Duodenal mucosa (tissue), 2 donors: ENCODE measurements around the gene RFNG.

Source experiments
- H3K27ac ChIP-seq: one replicate; pipeline ENCODE4 v1.7.0; 2013; ENCODE audit warnings: low read depth, low read length
- H3K27me3 ChIP-seq, 2 donors: one replicate each; pipeline ENCODE4 v1.7.0; 2013; ENCODE audit warnings: low read length in 2 of 2, control low read depth in 1 of 2; ENCODE audit not compliant: insufficient read depth in 2 of 2, control insufficient read depth in 1 of 2
- H3K36me3 ChIP-seq, 2 donors: one replicate each; pipeline ENCODE4 v1.7.0; 2013; ENCODE audit warnings: low read length in 2 of 2, control low read depth in 1 of 2; ENCODE audit not compliant: insufficient read depth in 2 of 2, control insufficient read depth in 1 of 2
- H3K4me1 ChIP-seq, 2 donors: one replicate each; pipeline ENCODE4 v1.7.0; 2013; ENCODE audit warnings: low read length in 2 of 2, control low read depth in 1 of 2; ENCODE audit not compliant: insufficient read depth in 2 of 2, control insufficient read depth in 1 of 2
- H3K4me3 ChIP-seq, 2 donors: one replicate each; pipeline ENCODE4 v1.7.0; 2013; ENCODE audit warnings: low read length in 2 of 2, low read depth in 1 of 2
- H3K9ac ChIP-seq, 2 donors: one replicate each; pipeline ENCODE4 v1.7.0; 2013; ENCODE audit warnings: low read length in 2 of 2, low read depth in 1 of 2
- H3K9me3 ChIP-seq, 2 donors: one replicate each; pipeline ENCODE4 v1.7.0; 2013; ENCODE audit warnings: low read length in 2 of 2, control low read depth in 1 of 2; ENCODE audit not compliant: control insufficient read depth in 1 of 2

Gene RFNG

GRCh38 chr17:82095777-82096708 lies 44.4 kb upstream of the RFNG start:
- H3K36me3 ChIP-seq: peaks cover 0 to 41% of the 10 kb centered on the region in 2 donors
- no peaks in the 10 kb centered on the region for H3K27me3 ChIP-seq
- peak overlapping the region in 1 of 2 donors; percentile 76 for H3K9ac ChIP-seq
- peak overlapping the region; percentile 63 to 77 for H3K4me3 ChIP-seq
- no peaks in the 10 kb centered on the region for H3K9me3 ChIP-seq
- H3K27ac ChIP-seq: no peak overlapping the region
- peaks cover 20 to 23% of the 10 kb centered on the region in 2 donors for H3K4me1 ChIP-seq

GRCh38 chr17:82094931-82095776 lies 43.5 kb upstream of the RFNG start:
- Histone ChIP-seq H3K27me3 (no peaks in the 10 kb centered on the region), H3K4me1 (peaks cover 16 to 23% of the 10 kb centered on the region in 2 donors), H3K9ac (no peak overlapping the region), H3K36me3 (peaks cover 0 to 50% of the 10 kb centered on the region in 2 donors), H3K27ac (no peak overlapping the region), H3K9me3 (no peaks in the 10 kb centered on the region), H3K4me3 (no peak overlapping the region)

- no peaks in the 10 kb centered on the region for H3K9me3 ChIP-seq
- H3K27me3 ChIP-seq: no peaks in the 10 kb centered on the region
- no peak overlapping the region for H3K9ac ChIP-seq
- peaks cover 18 to 70% of the 10 kb centered on the region in 2 donors for H3K36me3 ChIP-seq
- H3K4me3 ChIP-seq: no peak overlapping the region
- H3K27ac ChIP-seq: no peak overlapping the region
- peaks cover 7 to 15% of the 10 kb centered on the region in 2 donors for H3K4me1 ChIP-seq
Measured at GRCh38 chr17:82092995-82093751, 41.6 kb upstream of the RFNG start.

GRCh38 chr17:82092628-82092994 lies 41.0 kb upstream of the RFNG start:
- no peak overlapping the region for H3K9ac ChIP-seq
- no peak overlapping the region for H3K4me3 ChIP-seq
- H3K9me3 ChIP-seq: no peaks in the 10 kb centered on the region
- no peak overlapping the region for H3K27ac ChIP-seq
- H3K4me1 ChIP-seq: peaks cover 7 to 15% of the 10 kb centered on the region in 2 donors
- no peaks in the 10 kb centered on the region for H3K27me3 ChIP-seq
- H3K36me3 ChIP-seq: peaks cover 24 to 75% of the 10 kb centered on the region in 2 donors

- peaks cover 24 to 80% of the 10 kb centered on the region in 2 donors for H3K36me3 ChIP-seq
- H3K27ac ChIP-seq: no peak overlapping the region
- H3K9me3 ChIP-seq: no peaks in the 10 kb centered on the region
- no peaks in the 10 kb centered on the region for H3K27me3 ChIP-seq
- peaks cover 7 to 13% of the 10 kb centered on the region in 2 donors for H3K4me1 ChIP-seq
- no peak overlapping the region for H3K9ac ChIP-seq
- H3K4me3 ChIP-seq: no peak overlapping the region
Measured at GRCh38 chr17:82092094-82092586, 40.5 kb upstream of the RFNG start.

GRCh38 chr17:82091264-82092066 lies 39.9 kb upstream of the RFNG start:
- Histone ChIP-seq H3K27me3 (no peaks in the 10 kb centered on the region), H3K36me3 (peaks cover 24 to 86% of the 10 kb centered on the region in 2 donors), H3K9me3 (no peaks in the 10 kb centered on the region), H3K4me3 (no peak overlapping the region), H3K4me1 (peaks cover 3 to 6% of the 10 kb centered on the region in 2 donors), H3K27ac (no peak overlapping the region), H3K9ac (no peak overlapping the region)

GRCh38 chr17:82090549-82091263 lies 39.1 kb upstream of the RFNG start:
- H3K9ac ChIP-seq: no peak overlapping the region
- H3K27ac ChIP-seq: no peak overlapping the region
- peaks cover 0 to 1% of the 10 kb centered on the region in 2 donors for H3K4me1 ChIP-seq
- no peak overlapping the region for H3K4me3 ChIP-seq
- H3K9me3 ChIP-seq: no peaks in the 10 kb centered on the region
- H3K36me3 ChIP-seq: peaks cover 24 to 87% of the 10 kb centered on the region in 2 donors
- no peaks in the 10 kb centered on the region for H3K27me3 ChIP-seq

GRCh38 chr17:82089723-82090548 lies 38.3 kb upstream of the RFNG start:
- no peak overlapping the region for H3K4me3 ChIP-seq
- H3K27me3 ChIP-seq: no peaks in the 10 kb centered on the region
- H3K9ac ChIP-seq: no peak overlapping the region
- peaks cover 24 to 86% of the 10 kb centered on the region in 2 donors for H3K36me3 ChIP-seq
- no peaks in the 10 kb centered on the region for H3K9me3 ChIP-seq
- H3K4me1 ChIP-seq: no peaks in the 10 kb centered on the region
- no peak overlapping the region for H3K27ac ChIP-seq
